HG02642 (cell line): ENCODE results near the gene KCNH1.

Experiments
- ATAC-seq: cut with Tn5 transposase; IDR thresholded peaks from one replicate; pipeline ENCODE4 v1.9.1; 2021; ENCODE audit warnings: mild to moderate bottlenecking; ENCODE audit not compliant: unreplicated experiment, poor library complexity

The KCNH1 gene

DNA sequence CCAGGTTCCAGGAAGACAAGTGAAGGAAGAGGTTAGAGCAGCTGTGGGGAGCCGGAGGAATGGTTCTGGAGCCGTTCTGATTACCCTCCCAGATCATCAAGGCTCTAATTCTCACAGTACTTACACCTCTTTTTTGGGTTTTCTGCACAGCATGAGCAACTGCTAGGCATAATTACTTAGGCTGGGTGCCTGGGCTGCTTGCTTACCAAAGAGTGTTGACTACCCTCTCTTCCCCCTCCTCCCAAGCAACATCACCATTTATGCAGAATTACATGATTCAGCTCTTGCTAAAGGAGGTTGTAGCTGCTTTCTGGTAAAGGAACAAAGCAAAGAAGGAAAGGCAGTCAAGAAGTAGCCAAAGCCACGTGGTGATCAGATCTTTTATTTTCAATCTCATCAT is 397.2 kb downstream of the KCNH1 start:
- no peak for ATAC-seq

DNA sequence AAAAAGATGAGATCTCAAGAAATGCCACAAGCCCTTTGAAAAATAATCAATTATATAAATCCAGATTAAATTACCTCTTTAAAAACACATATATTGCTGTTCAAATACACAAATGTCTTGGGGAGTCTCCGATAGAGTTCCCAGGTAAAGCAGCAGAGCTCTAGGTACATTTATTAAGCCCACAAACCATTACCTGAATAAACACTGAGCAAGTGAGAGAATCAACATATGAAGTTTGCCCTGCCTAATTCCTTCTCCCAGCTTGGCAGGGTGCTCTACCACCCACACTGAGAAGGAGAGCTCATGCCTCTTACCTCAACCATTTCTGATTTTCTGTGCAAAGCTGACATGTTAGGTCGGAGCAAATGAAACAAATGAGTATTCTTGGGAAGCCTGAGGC is 402.4 kb downstream of the KCNH1 start:
- no peak for ATAC-seq

DNA sequence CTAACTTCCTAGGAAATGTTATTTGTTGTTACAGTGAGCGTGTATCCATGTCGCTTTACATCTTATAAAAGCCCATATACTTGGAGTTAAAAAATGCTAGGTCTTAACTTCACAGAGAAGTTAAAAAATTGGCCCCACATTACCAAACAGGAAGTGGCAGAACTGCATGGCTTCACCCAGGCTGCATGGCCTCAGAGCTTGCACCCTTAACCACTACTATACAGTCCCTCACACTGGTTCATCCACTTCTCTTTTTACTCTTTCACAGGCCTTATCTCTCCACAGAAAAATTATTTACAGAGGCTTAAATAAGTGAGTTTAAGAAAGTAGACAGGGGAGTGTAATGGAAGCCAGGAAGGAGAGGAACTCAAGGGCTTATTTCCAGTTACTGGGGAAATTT is 402.8 kb downstream of the KCNH1 start:
- no peak for ATAC-seq

DNA sequence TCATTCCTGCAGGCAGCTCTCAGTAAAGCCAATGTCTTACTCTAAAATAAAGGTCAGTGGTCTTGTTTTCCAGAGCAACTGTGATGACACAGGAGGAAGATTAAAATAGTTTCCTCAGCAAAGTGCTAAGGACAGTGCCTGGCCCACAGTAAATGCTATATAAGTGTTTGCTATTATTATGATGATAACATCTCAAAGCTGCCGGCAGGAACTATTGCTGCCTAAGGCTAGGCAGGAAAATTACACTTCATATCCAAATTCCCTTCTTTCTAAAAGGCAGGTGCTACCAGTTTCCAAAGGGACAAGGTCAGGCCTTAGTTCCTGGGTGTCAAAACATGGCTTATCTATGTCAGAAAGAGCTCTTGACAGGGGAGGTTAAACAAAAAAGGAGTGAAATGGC is 403.9 kb downstream of the KCNH1 start:
- no peak for ATAC-seq

DNA sequence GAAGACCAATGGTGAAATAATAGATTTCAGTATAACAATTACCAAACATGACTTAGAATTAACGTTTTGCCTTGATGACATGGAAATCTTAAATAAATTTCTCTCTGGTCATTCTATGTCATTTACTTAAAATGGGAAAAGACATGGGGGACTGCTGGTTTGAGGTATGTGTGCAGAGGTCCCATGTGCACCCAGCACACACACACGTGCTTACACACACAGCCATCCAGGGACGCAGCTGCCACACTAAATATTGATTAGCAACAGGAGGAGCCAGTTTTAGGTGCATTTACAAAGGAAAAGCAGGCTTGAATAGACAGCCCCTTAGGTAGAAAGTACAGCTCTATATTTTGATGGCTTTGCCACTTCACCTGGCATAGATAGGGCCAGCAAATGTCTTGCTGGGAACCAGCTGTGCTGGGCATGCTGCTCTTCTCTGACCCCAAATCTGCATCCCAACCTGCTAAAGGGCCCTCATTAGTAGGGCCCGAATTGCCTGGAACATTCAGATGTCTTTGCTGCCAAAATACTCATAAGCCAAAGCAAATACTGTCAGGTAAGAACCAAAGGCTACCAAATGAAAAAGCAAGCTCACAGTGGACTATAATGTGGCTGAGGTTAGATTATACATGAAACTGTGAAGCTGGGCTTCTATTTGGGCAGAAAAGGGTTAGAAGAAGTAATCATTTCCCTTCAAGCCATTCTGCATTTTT is 405.4 kb downstream of the KCNH1 start:
- ATAC-seq = no peak

DNA sequence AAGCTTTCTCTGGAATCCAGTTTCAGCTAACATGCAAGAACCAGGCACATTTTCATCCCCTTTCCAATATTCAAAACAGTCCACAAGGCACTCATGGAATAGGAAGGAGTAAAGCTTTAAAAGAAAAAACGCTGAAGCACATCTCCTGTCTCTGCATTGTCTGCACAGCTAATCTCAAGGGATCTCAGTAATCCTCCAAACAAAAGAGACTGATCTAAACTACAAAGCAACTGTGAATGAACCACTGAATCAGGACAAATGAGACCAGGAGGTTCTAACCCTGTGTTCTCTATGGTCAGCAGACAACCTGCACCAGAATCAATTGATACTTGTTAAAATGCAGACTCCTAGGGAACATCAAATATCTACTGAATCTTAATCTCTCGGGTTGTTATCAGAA is 406.2 kb downstream of the KCNH1 start:
- ATAC-seq = no peak

DNA sequence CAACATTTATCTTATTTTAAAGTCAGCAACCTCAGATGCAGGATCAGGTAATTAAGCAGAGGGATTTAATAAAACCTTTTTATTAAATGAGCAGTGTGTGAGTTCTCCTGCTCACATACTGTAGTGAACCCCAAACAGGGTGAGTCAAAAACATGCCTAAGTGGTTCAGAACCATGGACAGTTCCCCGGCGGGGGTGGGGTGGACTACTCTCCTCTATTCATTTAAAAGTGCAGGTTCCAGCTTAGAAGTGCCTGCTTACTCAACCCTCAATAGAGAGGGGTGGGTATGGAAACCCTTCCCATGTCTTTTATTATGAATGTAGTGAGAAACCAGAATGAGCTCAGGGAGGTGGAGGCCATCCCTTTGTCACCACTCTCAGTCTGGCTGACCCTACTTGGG is 407.3 kb downstream of the KCNH1 start:
- ATAC-seq = no peak

DNA sequence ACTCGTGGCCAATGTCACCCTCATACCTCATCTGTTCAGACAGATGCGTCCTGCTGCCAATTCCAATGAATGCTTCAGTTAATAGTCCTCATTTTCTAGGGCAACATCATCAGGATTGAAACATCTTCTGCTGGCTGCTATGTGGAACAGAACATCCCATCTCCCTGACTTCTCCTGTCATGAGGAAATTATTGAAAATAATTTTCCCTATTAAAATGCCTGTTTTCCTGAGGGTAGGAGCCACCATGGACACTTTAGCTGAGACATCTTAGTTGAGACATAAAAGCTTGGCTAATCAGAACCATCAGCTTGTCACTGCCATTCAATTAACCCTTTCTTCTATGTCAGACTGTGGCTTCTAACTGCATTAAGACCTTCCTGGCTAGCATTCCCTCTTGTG is 409.2 kb downstream of the KCNH1 start:
- no peak for ATAC-seq

DNA sequence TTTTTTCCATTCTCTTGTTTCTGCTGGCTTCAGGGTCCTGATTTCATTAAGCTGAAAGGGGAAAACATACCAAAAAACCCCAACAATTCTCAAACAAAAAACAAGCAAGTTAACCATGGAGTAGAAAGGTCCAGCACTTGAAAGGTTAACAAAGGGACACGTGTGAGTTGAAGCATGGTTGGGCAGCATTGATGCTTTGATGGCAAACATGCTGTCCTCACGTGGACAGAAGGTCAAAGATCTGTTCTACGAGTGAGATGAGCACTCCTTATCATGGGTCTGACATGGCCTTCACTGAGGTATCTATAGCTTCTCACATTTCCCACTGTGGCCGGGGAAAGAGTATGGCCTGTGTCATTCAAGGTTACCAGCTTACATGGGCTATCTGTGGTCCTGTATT is 410.3 kb downstream of the KCNH1 start:
- no peak for ATAC-seq

DNA sequence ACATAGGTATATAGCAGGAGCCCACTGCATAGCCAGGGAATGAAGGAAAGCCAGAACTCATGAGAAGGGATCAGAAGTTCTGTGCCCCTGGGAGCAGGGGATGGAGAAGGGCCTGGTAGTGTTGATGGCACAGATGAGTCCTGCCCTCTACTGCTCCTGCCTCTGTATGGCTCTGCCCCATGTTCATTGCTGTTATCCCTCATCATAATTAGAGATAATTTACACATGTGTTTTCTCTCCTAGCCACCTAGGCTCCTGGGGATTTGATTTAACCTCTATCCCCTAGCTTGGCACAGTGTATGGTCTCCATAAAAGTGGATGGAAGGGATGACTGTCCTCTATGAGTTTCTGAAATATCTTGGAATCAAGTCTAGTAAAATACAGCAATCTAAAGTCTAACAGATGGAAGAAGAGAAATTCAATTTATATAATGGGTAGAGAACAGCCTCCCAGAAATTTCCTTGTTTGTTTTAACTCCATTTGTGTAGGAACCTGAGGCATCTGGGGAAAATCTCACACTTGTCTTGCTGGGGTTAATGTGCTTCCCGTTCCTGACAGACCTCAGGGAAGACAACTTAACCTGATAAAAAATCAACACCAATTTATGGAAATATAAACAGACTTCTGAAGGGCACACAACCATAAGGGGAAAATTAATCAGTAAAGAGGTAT is 411.4 kb downstream of the KCNH1 start:
- no peak for ATAC-seq

DNA sequence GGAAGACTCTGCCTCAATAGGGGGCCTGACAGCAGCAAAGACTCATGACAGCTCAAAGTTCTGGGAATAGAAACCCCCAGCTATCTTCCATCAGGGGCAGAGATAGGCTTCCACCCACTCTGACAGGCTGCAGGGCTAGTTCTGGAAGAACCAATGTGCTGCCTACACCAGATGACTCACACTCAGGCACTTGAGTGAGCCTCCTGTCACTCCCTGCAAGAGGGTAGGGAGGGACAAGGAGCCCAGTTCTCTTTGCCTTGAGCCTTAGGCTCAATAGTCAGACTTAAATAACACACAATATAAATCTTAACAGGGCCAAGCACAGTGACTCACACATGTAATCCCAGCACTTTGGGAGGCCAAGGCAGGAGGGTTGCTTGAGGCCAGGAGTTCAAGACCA is 418.9 kb downstream of the KCNH1 start:
- ATAC-seq = no peak

DNA sequence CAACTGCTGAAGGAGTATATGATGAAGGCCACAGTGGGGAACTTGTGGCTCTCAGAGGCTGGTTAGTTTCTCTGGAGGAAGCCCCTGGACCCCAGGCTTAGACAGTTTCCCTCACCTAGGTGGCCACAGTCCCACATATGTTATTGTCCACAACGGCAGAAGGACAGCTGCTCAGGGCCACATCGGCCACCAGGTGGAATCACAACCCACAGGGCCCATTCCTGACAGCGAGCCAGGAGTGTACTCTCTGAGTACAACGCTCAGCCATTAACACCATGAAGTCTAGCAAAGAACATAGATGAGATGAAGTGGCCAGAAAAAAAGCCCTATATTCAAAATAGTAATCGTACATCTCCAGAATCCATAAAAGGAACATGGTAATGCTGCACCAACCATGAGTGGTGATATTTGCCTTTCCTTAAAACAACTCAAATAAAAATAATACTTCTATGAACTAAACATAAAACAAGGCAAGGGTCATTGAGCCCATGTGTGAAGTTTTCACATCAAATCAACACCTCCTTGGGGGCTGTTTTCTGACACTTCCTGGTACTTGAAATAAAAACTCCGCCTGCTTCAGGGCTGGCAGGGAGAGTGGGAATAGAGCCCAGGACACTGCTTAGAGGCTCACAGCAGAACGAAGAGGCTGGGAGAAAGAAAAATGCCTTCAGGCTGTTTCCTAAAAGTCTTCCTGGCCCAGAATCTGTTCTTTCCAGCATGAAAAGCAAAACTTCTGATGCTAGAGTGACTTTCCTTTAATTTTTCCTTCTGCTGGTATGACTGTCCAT is 421.9 kb downstream of the KCNH1 start:
- no peak for ATAC-seq

DNA sequence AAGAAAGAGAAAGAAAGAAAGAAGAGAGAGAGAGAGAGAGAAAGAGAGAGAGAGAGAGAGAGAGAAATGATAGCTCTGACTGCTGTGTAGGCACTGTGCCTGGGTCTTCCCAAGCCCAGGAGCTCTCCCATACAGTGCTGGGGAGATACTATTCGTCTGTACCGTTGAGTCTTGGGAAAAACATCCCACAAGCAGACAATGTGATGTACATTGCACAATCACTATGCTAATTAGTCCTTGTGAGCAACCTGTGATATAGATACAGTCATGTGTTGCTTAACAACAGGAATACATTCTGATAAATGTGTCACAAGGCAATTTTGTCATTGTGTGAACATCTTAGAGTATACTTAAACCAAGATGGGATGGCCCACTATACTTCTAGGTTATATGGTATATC is 424.2 kb downstream of the KCNH1 start:
- no peak for ATAC-seq

DNA sequence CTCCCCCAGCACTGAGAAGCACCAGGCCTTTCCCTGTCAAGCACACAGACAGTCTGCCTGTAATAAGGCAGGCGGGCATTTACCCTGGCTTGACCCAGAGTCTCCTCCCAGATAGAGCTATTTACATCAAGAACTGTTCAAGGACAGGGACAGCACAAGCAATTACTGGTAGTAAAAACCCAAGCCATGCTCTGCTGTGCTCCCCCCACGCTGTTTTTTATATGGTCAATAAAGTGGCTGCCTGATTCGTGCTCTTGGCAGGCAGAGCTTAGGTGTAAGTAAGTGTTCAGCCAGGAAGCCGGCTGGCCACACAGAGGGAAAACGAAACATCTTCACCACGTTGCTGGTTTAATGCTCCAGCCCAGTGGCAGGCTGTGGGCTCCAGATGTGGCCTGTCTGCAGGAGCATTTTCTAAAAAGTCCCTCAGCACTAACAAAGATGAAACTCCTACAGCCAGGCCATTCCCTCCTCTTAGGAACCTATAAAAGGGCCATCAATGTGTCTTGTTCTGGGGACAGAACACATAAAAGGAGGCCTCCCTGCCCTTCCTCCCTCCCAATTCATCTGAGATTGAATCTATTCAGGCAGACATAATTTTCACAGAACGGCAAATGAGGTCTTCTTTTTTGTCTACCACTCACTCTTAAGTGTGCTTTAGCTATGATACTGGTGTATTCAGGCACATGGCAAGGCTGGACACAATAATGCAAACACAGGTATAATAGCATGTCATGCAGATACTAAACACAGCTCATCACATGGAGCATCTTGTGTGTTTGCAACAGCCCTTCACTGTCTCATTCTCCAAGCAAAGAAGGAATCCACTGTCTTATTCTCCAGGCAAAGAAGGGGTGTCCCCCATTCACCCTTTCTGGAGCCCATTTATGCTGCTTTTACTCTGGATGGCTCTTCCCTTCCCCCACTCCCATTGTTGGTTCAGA is 426.4 kb downstream of the KCNH1 start:
- ATAC-seq = no peak

DNA sequence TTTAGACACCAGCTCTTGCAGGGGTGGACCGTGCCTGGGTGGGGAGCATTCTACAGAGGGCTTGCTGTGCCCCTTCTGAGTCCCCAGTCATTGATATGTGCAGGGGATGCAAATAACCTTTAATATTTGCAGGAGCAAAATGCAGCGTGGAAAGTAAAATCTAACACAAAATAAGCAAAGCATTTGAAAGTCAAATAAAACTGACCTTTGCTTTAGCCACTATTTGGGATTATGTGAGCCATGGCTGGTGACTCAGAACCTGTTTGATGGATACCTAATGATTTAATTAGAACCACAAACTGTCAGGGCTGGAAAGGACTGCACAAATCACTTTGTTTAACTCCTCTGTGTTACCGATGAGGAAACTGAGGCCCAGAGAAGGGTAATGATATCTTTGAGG is 427.7 kb downstream of the KCNH1 start:
- no peak for ATAC-seq

DNA sequence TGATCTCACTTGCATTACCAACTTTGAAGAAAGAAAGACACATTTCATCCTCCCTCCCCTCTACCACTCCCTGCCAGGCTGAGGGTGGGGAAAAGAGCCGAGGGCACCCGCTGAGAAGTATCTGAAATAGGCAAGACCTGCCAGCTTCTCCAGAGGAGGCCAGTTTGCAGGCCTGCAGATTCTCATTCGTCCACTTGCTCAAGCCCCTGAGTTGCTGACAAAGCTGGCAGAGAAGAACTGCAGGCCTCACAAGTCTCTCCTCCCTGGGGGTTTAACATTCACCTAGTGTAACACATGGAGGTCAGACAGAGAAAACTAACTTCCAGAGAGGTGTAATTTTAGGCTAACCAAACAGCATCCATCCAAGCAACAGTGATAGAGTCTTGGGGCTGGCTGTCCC is 428.9 kb downstream of the KCNH1 start:
- ATAC-seq = no peak

DNA sequence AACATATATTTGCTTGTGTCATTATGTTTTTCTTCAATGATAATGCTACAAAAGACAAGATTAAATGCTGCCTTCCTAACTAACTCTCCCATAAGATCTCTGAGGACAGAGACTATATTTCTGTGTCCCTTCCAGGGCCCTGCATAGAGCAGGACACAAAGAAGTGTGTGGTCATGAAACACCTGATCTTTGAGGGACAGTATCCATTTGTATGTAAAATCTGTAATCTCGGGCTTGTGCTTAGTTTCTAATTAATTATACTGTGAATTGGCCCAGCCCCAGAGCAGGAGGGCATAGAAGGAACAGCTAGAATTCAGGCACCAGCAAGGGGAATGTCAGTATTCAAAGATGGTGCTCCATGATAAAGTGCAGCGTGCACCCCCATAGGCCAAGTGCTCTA is 430.4 kb downstream of the KCNH1 start:
- ATAC-seq = no peak

DNA sequence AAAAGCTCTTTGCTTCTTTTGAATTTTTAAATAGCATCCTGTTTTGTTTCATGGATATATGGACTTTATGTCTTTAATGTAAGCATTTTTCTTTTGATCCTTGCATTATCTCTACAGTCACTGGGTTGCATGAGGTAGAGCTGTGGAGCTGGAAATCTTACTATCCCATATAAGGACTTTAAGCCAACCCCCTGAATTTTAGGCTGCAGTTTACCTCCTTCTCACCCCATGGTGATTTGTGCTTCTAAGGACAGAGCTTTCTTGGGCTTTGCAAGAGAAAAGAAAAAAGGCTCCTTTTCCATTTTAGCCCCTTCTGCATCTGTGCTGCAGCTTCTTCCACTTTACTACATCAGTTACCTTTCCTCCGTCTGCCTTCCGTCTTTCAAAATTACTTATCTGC is 431.4 kb downstream of the KCNH1 start:
- no peak for ATAC-seq

DNA sequence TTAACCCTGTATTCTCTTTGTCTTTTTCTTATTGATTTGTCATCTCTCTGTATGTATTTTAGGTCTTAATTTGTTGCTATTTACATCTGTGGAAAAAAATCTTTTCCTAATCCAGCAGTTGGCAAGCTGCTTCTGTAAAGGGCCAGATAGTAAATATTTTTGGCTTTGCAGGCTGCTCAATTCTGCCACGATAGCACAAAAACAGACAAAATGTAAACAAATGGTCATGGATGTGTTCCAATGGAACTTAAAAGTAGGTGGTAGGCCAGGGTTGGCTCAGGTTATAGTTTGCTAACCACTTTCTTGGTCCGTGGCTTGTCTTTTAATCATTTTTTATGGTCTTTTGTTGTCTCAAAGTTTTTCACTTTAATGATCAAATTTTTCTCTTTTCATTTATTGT is 433.4 kb downstream of the KCNH1 start:
- no peak for ATAC-seq

DNA sequence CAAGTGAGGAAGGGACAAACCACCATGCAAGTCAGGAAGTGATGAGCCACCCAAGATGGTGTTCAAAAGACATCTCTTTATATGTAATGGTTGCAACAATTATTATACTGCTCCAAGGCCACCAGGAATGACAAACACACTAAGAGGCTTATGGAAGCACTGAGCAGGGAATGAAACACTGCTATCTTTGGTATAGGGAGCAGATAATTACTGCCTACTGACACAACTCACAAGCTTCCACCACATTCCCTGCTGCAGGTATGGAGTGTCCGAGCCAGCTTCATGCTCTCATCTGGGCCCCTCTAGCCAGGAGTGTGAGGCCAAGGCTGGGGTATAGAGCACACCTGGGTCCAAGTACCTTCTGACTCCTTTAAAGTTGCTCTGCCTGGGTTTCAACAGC is 433.9 kb downstream of the KCNH1 start:
- no peak for ATAC-seq
